ENCODE data around the gene TP73.
"Not testable (repeated sequence)": the region's sequence is repeated elsewhere in the genome, so short reads cannot be mapped to it uniquely, and the experiment has no call there.

Gene TP73

GRCh38 chr1:3706651-3707297 is 54.5 kb downstream of the TP73 start:
- no peak for DNase-seq (ENCODE audit: low read depth, low spot score)

DNA sequence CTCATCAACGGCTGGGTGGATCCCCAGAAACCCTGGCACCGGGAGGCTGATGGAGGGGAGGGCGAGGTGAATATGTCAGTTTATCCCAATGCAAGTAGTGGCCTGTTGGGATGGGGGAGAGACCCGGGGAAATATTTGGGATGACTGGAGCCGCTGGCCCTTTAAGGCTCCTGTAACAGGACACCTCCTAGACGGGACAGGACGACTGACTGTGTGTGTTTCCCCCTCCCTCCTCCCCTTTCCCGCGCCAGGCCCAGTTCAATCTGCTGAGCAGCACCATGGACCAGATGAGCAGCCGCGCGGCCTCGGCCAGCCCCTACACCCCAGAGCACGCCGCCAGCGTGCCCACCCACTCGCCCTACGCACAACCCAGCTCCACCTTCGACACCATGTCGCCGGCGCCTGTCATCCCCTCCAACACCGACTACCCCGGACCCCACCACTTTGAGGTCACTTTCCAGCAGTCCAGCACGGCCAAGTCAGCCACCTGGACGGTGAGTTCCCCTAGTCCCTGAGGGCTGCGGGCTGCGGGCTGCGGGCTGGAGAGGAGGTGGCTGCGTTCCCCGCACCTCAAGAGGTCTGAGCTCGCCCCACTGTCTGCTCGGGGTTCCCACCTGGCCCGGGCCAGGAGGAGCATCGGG is 55.1 kb downstream of the TP73 start:
- DNase-seq (ENCODE audit: low read depth, low spot score) = no peak

GRCh38 chr1:3707939-3708328 is 55.6 kb downstream of the TP73 start:
- no peak for DNase-seq (ENCODE audit: low read depth, low spot score)

- no peak for DNase-seq (ENCODE audit: low read depth, low spot score)
Observed at GRCh38 chr1:3708791-3709190, 56.5 kb downstream of the TP73 start.

DNA sequence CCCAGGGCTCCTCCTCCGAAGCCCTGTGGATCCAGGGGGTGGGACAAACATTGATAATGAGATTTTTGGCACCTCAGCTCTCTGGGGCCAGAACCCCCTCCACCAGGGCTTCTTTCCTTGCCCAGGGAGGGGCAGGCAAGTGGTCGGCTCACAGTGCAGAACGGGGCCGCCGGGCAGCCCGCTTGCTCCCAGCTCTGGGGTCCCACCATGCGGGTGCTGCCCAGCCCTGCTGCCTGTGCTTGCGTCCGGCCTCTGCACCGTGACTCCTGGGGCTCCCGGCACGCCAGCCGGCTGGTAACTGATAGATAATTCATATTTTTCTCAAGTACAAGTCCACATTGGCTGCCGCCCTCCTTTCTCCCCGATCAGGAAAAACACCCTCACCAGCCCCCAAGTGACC is 57.9 kb downstream of the TP73 start:
- DNase-seq (ENCODE audit: low read depth, low spot score) = no peak

DNA sequence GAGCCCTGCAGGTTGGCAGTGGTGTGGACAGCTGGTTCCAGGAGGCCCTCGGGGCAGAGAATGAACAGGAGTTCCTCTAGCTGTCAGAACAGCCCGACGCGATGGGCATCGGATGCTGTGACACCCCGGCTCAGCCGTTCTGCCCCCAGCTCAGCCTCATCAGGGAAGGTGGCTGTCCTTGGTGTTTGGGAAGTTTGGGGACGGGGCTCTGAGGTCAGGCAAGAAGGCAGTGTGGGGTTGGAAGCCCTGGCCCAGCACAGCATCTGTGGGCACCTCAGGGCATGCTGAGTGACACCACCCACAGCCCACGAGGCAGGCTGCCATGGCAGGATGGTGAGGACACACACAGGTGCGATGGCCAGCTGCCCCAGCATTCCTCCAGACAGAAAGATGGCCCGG is 59.1 kb downstream of the TP73 start:
- DNase-seq (ENCODE audit: low read depth, low spot score) = no peak

GRCh38 chr1:3711780-3712451 is 59.6 kb downstream of the TP73 start:
- no peak for DNase-seq (ENCODE audit: low read depth, low spot score)

DNA sequence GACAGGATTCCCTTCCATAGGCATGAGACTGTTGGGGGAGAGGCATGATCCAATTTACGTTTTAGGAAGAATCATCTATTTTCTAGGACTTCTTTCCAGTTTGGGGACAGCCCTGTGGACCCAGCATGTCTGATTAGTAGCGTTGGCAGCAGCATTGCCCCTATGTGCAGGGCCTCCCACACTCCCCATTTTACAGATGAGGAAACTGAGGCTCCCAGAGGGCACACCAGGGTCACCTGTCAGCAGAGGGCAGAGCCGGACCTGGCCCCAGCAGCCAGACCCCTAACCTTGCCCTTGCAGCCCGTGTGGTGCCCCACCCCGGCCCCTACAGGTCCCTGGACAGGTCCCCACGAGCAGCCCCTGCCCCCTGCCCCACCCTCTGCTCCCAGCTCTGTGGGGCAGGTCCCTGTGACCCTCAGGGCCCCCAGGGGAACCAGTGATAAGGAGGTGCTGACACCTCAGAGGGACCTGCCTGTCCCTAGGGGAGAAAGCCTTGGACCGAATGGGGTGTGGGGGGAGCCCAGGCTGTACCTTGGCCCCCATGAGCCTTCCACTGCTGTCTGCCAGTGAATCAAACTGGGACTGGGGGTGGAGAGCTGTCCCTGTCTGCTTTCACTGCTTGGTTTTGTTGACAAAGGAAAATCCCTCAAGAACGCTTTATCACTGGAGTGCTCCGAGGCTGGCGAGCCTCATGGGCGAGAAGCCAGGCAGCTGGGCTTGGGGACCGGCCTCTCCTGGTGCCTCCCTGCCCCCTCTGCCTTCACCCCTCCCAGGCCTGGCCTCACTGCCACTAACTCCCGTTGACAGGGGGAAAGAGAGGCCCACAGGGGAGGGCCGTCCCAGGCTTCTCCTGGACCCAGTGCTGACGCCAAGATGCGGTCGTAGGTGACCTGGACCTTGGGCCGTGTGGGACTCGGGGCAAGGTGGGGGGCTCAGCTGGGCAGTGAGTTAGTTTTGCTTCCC is 60.5 kb downstream of the TP73 start:
- DNase-seq (ENCODE audit: low read depth, low spot score) = no peak

- DNase-seq (ENCODE audit: low read depth, low spot score) = no peak
Observed at GRCh38 chr1:3713840-3714239, 61.5 kb downstream of the TP73 start.

DNA sequence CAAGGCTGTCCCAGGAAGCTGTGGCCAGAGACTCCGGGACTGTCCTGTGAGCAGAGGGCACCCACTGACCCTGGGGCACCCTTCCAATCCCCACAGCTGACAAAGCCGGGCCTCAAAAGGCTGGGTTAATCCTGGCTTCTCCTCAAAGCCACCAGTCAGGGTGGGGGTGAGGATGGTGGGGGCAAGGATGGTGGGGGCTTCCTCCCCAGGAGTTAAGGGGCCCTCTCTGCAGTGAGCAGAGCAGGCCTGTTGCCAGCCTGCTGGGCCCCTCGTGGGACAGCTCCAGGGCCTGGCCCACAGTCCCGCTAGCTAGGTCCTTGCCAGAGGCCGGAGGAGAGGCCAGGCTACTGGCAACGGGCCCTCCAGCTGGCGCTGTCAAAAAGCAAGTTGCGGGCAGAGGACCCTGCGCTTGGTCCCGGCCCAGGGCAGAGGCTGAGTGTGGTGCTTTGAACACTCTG is 62.0 kb downstream of the TP73 start:
- DNase-seq (ENCODE audit: low read depth, low spot score) = no peak

DNA sequence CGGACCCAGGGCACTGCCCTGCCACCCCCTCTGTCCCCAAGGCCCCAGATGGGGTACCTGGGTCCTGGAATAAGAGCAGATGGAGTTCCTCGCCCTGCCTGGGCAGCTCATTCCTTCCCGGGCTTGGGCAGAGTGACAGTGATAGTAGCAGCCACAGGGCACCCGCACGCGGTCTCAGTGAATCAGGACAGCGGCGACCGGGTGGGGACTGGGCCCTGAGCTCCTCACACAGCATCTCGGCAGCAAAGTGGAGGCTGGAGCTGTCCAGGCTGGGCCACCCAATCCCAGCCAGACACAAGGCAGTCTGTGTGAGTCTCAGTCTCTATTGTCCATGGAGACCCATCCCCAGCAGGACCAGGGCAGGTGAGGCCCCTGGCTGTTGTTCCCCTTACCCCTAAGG is 62.5 kb downstream of the TP73 start:
- no peak for DNase-seq (ENCODE audit: low read depth, low spot score)

- no peak for DNase-seq (ENCODE audit: low read depth, low spot score)
Observed at GRCh38 chr1:3716351-3716750, 64.0 kb downstream of the TP73 start.

- DNase-seq (ENCODE audit: low read depth, low spot score) = no peak
Observed at GRCh38 chr1:3717041-3717714, 64.9 kb downstream of the TP73 start.

DNA sequence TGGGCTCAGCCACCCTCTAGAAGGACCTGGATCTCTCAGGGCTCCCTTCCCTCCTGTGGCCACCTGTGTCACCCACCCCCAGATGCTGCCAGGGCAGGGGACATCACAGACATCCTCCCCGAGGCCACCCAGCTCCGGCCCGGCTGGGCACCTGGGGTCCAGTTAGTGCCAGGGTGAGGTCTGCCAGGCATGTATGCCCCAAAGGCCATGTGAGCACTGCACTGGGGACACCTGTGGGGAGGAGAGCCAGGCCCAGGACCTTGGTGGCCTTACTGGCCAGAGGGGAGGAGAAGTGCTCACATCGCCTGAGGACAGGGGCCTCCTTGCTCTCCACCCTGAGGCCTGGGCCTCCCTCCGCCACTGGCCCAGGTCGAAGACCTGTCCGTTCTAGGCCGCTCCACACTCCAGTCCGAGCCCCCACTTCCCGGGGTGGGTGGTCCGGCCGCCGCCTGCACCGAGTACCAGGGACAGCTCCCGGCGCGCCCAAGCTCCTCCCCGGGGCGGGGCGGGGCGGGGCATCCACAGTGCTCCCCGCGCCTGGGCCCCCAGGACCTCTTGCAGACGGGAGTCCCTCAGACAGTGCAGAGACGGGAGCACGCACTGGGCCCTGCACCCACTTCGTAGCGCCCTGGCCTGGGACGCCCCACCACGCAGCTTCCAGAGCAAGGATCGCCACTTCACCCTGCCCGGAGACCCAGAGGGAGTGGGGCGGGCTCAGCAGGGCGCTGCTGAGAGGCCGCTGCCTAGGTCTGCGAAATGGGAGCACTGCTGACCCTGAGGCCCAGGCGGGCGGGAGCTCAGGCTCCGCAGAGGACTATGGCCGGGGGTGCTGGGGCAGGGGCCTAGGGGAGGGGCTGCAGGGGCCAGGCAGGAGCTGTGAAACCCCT is 65.6 kb downstream of the TP73 start:
- DNase-seq (ENCODE audit: low read depth, low spot score) = no peak

DNA sequence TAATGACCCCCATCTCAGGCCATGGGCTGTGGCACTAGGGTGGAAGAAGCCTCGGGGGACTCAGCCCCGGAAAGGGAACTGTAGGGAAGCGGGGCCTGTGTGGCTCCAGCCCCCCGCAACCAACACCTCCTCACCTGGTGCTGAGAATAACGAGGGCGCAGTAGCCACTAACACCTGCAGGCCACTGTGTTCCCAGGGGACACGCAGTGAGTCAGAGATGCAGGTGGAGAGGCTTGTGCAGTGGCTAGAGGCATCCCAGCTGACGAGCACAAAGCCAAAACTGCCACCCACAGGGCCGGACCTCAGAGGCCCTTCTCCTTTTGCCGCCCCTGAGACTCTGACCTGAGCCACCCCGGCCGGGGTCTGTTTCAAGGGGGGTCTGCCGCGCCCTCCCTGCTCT is 66.4 kb downstream of the TP73 start:
- no peak for DNase-seq (ENCODE audit: low read depth, low spot score)

GRCh38 chr1:3721955-3722465 is 69.7 kb downstream of the TP73 start:
- no peak for DNase-seq (ENCODE audit: low read depth, low spot score)

GRCh38 chr1:3722846-3723245 is 70.5 kb downstream of the TP73 start:
- no peak for DNase-seq (ENCODE audit: low read depth, low spot score)

DNA sequence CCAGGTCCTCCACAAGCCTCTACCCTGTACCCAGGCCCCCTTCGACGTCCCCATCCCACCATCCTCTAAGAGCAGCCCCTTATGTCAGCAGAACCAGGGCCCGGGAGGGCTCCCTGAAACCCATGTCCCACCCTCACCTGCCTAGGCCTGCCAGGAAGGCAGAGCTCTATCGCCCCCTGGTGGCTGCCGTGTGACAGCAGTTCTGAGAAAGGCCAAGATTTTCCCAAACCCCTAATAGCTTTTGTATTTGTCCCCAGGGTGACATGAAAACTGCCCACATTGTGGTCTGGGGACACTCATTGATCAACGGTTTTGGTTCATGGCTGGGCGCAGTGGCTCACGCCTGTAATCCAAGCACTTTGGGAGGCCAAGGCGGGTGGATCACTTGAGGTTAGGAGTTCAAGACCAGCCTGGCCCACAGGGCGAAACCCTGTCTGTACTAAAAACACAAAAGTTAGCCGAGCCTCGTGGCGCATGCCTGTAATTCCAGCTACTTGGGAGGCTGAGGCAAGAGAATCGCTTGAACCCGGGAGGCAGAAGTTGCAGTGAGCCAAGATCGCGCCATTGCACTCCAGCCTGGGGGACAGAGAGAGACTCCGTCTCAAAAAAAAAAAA is 72.2 kb downstream of the TP73 start:
- not testable (repeated sequence) for DNase-seq (ENCODE audit: low read depth, low spot score)

DNA sequence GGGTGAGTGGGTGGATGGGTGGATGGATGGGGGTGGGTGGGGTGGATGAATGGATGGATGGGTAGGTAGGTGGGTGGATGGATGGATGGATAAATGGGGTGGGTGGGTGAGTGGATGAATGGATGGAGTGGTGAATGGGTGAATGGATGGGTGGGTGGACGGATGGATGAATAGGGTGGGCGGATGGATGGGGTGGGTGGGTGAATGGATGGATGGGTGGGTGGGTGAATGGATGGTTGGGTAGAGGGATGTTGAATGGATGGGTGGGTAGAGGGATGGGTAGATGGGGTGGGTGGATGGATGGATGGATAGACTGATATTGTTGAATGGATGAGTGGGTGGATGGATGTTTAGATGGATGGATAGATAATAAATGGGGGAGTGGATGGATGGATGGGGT is 73.0 kb downstream of the TP73 start:
- DNase-seq (ENCODE audit: low read depth, low spot score) = no peak

All from brain pericyte (primary cell).